HG02798 (cell line): Measurements from ENCODE around the gene ELOVL2.
"Not testable (repeated sequence)": the region's sequence is repeated elsewhere in the genome, so short reads cannot be mapped to it uniquely, and the experiment has no call there.

Source experiments
- ATAC-seq: cut with Tn5 transposase; IDR thresholded peaks from one replicate; pipeline ENCODE4 v1.9.1; 2021; ENCODE audit warnings: mild to moderate bottlenecking; ENCODE audit not compliant: unreplicated experiment, poor library complexity

Gene ELOVL2

DNA sequence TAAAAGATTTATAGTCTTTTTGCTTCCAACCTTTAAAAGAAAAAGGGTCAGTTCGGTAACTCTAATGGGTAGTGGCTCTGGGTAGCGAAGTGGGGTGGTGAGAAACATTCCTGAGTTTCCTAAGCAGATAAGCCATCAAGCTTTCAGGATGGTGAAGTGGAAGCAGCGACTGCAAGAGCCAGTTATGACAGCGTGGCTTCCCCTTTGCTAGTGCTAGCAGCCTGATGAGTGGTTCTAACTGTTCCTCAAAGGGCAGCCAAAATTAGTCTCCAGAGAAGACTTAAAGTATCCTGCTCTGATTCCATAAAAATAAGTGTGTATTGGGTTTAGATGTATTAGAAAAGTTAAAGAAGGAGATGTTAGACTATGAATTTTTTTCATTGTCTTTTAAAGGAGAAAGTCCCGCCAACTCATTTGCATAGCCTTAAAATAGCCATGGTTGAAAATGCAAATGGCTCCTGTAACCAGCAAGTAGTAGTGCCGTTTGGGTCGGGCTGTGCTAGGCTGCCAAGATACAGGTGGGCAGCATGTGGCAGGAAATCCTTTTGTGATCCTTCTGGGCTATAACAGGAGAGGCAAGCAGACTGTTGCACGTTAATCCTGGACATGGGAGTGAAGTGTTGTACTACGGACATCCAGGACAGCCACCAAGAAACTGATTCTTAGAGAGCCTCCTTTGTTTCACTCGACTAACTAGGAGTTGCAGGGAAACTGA lies 18.0 kb downstream of the ELOVL2 start:
- peak; percentile 92 for ATAC-seq

DNA sequence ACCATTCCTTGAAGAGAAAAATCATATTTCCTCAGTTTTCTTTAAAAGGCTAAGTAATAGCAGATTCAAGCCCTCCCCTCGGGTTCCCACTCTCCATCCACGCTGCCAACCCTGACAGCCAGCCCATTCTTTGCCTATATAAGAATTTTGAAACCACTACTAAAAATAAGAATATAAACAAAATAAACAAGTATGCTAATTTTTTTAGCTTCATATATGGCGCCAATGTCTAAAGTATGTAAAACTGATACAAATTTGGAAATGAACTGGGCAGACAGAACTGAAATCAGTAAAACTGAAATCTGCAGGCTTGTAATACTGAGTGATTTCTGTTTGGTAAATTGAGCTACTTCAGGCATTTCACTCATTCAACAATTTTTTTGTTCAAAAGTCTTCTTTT lies 19.0 kb downstream of the ELOVL2 start:
- ATAC-seq, result no peak

DNA sequence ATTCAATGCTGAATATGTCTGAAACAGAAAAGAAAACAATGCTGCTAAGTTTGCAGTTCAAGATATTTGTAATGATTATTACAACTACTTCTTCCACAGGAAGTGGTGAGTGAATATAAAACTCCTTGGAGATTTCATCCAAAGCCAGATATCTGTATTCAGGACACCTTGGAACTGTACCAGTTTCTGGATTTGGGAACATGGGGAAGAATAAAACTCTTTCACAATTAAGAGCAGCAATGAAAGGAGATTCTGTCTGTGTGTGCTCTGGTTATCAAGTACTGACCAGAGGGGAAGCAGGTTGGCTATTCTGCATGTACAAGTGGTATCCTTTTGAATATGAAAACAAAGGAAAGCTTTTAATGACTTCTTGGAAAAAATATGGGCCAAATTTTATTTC lies 21.1 kb downstream of the ELOVL2 start:
- no peak for ATAC-seq

DNA sequence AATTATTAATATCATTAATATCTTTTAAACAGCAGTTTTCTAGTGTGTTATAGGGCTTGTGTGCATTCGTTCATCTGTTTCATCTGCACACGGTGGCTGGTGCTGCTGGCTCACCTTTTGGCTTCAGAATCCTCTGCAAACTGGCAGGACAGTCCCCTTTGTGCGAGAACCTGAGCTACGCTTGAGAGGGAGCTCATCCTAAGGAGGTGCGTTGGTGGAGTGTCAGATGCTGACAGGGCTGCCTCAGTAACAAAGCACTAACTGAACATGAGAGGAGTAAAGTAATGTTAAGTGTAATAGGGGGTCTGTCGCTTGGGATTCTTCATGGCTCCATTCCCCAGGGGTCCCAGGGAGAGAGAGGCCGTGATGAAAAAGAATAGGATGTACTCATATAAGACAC lies 22.4 kb downstream of the ELOVL2 start:
- ATAC-seq, result no peak

DNA sequence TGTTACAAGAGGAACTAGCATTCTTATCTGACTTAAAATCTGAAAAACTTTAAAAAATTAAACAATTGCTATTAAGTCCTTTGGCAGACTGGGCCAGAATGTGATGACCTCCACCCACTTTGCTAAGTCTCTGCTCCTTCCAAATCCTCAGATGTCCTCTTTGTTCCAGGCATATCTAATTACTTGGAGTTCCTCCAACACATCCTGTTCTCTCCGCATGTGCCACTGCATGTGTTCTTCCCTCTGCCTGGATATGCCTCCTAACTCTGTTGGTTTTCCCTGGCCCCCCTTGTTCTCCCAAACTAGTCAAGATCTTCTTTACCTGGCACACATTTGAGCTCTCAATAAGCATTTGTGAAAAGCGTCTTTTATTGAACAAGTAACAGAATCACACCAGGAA lies 23.1 kb downstream of the ELOVL2 start:
- ATAC-seq, result no peak

DNA sequence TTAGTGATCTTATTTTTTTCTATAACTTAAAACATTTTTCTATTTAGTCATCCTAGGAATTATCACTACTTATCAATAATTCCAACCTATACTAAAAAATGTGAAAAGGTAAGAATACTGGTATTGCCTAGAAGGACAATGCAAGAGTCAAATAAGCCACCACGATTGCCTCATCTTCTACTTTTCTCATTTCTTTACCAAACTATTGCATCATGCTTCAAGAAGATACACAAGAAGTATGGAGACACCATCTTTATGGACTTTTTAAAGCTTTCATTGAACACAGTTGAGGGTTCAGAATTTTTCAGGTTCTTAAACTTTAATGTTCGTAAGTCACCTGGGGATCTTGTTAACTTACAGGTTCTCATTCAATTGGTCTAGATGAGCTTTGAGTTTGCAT lies 25.9 kb downstream of the ELOVL2 start:
- no peak for ATAC-seq

DNA sequence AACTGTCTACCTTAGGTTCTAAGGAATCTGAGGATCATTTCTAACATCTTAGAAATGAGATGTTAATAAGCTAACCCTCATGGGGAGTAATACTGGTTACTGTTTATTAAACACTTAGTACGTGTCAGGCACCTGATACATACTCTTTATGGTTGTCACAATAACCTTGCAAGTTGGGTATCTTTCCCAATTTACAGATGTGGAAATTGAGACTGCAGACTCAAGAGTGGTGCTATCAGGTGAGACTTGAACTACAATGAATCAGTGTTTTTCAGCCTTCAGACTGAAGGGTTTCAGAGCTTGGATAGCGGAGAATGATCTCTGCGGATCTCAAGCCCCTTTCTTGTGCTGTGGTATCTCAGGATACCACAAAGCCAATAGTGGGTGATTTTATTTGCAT lies 27.0 kb downstream of the ELOVL2 start:
- ATAC-seq, result no peak

DNA sequence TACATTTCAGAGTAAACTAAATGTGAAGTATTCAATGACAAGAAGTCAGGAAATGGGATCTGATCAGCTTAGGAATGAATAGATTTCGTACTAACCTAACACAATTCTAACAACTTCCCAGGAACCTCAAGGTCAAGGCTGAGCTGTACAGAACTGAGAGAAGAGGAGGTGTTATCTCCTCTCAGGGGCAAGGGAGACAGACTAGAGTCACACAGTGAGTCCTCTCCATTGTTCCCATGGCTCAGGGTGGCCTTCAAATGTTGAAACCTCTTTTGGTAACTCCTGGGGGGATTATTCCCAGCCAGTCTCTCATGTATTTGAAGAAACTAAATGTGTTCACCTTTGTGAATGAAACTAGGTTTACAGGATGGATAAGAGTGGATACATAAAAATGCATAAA lies 27.7 kb downstream of the ELOVL2 start:
- no peak for ATAC-seq

DNA sequence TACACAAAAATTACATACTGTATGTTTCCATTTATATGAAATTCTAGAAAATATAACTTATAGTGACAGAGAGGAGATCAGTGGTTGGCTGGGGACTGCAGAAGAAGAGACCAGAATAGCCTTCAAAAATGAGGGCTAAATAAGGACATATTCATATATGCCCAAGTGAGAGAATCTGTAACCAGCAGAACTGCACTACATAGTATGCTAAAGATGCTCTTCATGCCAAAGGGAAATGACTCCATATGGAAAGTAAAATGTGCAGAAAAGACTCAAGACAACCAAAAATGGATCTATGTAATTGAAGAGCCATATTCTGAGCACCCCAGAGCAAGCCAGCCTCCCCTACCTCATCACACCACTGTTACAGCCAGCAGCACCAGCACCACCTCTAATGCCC lies 29.0 kb downstream of the ELOVL2 start:
- no peak for ATAC-seq

DNA sequence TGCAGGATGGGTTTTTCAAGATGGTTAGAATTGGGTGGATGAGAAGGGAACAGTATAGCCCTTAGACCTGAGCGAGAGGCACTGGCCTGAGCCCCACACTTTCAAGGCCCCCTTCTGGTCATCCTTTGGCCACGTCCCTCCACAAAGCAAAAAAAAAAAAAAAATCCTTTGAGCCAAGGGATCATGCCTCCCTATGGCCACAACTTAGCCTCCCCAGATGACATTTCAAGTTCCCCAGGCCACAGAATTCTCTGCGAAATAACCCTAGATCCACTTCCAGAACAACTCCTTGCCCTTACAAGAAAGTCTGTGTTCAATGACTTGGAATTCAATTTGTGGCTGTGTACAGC lies 30.4 kb downstream of the ELOVL2 start:
- ATAC-seq, result no peak

DNA sequence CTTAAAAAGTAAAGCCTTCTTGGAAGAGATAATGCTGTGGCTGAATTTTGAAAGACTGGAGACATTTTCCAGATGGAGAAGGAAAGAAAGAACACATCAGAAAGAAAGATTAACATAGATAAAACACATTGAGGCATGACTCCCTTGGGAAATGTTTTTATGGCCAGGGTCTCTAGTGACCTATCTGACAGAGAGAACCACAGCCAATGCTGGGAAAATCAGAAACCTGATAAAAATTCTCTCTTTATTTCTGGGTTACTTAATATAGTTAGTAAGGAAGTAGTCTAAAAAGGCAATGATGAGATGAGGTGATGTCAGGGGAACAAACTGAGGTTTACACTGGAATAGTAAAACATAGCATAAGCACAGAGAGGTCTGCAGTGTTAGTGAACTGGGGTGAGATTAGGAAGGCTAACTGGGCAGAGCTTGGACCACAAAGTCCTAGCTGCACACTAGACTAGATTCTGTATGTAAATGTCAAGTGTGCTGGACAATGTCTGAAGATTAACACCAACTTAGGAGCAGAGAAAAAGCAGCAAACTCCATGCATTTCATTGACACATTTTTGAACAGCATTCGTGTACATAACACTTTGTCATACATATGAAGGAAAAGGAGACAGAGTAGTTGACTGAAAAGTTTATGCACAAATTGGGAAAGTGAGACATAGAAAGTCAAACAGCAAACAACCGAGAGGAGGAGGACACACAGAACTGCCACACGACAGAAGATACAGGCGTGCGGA lies 31.0 kb downstream of the ELOVL2 start:
- ATAC-seq, result no peak

DNA sequence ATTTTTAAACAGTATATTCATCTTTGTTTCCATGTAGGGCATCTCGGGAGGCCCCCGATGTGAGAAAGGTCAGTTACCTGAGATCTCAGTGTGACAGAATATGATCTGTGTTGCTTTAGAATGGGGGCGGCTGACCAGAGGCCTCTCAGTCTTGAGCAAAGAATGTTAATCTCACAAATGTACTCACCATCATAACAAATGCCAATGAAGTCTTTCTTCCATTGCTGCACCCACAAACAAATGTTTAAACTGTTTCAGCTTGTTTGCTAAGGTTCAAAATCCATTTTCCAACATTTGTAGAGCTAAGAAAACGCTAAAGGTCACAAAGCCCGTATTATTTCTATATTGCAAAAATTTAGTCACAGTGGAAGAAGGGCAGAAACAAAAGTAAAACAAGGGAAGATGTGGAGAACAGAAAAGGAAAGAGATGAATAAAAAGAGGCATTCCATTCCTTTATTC lies 31.8 kb downstream of the ELOVL2 start:
- no peak for ATAC-seq

DNA sequence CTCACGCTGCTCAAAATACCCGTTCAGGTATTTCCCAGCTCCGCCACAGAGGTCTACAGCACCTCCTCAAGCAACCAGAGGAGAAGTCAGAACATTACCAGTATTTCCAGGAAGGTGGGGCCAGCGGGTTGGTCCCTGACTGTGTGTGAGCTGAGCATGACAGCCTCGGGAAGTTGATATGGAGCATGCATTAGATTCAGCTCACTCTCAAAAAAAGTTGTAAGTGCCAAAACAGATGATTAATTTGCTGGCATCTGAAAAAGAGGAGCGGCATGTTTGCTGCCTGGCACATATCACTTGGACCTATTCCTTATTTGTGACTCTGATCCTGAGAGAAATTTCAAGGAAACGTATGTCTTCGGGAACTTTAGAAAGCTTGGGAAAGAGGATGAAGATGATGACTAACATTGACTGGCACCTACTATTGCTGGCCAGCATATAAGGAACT lies 32.3 kb downstream of the ELOVL2 start:
- no peak for ATAC-seq

DNA sequence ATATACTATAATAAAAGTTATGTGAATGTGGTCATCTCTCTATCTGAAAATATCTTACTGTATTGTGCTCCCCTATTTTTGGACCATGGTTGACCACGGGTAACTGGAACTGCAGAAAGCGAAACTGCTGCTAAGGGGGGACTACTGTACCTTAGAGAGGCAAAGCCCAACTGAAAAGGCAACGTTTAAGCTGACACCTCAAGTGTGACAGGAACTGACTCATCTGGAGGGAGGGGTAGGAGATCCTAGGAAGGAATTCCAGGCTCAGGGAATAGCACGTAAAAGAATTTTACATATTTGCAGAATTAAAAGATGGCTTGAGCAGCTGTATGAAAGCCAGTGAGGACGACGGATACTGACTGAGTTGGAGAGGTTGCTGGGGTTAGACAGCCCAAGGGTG lies 34.8 kb downstream of the ELOVL2 start:
- peak; percentile 71 for ATAC-seq

DNA sequence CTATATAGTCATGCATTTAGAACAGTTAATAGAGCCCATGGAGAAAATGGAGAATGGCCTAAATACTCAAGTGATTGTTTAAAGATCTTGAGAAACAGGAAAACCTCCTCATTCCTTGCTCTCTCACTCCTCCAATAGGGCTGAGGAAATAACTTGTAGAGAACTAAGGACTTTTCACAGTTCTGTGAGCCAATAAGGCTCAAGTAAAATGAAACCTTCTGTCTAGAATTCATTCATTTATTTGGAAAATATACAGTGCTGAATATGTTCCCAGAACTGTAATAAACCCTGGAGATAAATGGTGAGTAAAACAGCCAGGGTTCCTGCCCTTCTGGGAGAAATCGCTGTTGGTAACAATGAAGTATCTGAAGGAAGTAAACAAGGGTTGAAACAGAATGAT lies 35.3 kb downstream of the ELOVL2 start:
- no peak for ATAC-seq

DNA sequence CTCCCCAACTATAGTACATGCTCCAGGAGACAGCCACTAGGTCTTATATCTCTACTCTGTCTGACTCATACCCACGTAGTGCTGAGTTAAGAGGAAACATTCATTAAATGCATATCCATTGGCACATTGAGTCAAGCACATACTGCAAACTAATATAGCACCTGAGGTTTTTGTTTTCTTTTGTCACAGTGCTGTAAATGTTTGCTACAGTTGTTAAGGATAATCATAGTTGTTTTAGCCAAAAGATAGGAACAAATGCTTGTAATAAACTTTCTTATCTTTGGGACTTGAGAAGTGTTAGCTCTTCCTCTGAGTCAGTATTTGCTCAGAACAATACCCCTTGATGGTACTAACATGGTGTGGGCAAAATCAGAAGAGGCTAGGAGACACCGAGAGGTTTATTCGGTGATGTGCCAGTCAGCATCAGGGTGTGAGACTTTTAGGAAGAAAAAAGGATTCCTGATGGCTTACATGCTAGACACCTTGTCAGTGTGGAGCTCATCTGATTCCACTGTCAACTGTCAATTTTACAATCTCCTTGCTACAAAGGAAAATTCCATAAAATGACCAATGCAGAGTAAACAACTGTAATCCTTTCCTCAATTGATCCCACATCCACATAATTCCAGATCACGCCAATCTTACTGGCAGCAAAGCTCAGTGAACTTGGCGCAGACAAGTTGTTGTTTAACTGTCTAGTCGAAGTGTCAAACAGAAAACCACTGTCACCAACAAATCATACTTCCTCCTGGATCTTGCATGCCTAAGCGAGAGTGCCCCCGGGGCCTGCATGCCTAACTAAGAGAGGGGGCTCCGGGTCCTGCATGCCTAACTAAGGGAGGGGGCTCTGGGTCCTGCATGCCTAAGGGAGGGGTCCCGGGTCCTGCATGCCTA lies 36.1 kb downstream of the ELOVL2 start:
- no peak for ATAC-seq

DNA sequence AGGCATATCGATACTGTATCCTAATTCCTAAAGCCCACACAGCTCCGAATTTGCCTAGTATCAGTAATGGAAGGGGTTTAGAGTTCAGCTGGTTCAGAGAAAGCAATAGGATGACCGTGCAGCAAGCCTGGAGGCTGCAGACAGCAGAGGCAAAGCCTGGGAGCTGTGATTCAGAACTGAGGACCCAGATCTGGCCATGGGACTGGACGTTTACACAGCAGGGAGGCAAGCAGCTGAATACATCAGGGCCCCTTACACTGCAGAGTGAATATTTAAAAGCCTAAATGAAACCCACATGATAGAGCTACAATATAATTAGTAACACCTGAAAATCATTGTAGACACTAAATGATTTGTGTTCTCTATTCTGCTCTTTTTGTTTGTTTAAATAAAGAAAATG lies 38.0 kb downstream of the ELOVL2 start:
- no peak for ATAC-seq

DNA sequence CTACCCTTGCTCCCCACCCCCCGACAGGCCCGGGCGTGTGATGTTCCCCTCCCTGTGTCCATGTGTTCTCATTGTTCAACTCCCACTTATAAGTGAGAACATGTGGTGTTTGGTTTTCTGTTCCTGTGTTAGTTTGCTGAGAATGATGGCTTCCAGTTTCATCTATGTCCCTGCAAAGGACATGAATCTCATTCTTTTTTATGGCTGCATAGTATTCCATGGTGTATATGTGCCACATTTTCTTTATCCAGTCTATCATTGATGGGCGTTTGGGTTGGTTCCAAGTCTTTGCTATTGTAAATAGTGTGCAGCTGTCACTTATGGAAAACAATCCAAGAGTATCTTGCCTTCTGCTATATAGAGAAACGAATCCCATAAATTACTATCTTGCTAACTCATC lies 40.8 kb downstream of the ELOVL2 start:
- not testable (repeated sequence) for ATAC-seq

DNA sequence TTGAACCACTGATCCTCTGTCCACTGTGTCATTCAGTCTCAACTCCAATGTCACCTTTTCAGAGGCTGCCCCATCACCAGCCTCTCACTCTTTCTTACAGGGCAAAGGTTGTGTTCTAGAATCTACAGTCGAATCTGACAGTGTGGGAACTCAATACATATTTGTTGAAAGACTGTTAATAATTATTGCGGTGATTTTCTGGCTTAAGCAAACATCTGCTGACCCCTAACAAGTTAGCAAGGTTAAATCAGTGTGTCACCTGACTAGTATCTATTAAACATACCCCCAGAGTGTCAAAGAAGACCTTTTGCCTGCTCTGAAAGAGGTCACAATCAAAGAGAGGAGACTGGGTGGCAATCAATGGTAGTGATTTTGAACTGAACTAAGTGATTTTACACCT lies 41.9 kb downstream of the ELOVL2 start:
- ATAC-seq, result no peak

DNA sequence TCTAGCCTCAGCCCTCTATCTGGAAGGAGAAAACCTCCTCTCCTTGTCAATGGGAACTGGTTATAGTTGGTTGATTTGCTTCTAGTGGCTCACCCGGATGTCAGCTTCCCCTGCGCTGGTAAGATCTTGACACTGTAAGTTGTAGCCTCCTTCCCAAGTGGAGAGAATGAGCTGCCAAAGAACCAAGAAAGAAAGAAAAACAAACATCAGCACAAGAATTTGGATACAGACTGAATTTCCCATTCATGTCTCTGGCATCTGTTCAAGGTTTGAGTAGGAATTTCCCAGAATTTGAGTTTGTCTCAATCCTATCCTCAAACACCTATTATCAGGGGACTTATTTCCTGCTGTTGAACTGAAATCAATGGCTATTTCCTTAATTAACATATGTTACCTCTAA lies 44.1 kb downstream of the ELOVL2 start:
- no peak for ATAC-seq

DNA sequence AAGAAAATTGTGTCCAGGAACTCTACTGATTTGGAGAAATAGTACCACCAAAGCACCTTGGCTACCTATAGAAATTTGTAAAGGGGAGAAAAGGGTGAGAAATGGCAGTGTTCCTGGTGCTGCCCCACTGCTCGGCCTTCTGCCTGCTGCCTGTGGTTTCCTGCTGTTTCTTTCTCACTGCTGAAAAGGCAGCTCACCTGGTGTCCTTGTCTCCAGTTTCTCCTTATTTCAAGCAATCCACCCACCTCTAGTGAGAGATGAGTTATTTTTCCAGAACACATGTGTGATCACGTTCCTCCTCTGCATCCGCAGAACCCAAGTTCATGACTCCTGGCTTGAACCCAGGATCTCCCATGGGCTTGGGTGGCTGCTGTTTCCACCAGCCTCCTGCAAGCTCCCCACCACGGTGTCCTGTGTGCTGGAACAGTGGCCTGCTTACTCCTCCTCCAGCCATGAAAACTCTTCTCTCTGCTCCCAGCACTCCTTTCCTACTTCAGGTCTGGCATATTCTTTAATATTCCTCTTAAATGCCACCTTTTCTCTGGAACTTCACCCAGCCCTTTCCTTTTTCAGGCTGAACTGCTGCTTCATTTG lies 48.9 kb downstream of the ELOVL2 start:
- ATAC-seq, result no peak
